GDM1 (cell line): Measurements from ENCODE around the gene C2CD4D.

Source experiments
- DNase-seq: peaks from one replicate; lab custom pipeline; 2025; lab: John Stamatoyannopoulos, UW

C2CD4D gene

DNA sequence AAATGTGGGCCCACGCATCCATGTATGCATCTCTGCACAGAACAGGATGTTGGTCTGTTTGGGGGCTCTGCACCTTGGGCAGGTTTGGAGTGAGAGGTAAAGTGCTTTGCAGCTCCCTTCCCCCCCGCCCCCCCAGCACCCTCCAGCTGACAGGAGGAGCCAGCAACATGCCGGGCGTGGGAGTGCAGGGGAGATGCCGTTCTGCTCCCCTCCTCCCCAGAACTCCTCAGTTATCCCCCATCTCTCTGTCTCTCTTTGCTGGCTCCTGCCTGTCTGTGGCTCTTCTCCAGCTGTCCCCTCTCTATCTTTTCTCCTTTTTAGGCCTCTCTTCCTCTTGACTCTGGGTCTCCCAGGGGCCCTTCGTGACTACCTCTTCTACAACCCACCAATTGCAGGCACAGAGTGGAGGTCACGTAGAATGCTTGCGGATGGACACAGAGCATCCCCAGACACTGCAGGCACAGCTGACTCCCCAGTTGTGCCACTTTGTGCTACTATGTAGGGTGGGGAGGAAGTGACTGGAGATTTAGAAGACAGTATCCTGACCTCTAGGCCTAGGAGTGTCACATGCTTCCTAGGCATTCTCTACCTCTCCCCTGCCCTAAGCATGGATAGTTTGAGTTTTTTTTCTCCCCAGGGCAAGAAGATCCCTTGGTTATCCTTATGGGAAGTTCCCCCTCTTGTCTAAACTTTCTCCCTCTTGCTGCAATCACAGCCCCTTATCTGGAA, 6.3 kb downstream of the C2CD4D start:
- DNase-seq, result no peak

DNA sequence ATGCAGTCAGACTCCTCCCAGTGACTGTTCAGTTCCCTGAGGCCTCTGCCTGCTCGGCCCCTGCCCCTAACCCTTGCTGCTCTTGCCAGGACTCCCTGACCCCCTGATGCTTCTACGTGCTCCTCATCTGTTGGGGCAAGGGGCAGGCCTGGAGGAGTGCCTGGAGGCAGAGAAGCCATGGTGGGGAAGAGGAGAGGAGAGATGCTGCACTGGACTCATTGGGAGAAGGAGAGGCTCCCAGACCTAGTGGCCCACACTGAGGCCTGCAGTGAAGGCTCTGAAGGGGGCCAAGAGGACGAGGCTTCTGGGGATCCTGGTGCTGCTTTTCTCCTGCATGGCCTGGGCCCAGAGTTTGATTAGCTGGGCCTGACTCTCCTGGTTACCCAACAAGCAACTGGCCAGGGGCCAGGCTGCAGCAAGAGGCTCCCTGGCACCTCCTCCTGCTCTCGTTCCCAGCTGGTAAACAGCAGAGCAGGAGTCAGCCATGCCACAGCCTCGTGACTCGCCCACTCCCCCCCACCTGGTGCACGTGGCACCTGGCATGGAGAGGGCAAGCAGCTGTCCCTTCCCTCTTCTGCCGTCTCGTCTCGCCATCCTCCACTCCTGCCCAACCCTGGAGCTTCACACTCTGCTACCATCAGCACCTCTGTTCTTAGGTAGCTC, 7.2 kb downstream of the C2CD4D start:
- no peak for DNase-seq

DNA sequence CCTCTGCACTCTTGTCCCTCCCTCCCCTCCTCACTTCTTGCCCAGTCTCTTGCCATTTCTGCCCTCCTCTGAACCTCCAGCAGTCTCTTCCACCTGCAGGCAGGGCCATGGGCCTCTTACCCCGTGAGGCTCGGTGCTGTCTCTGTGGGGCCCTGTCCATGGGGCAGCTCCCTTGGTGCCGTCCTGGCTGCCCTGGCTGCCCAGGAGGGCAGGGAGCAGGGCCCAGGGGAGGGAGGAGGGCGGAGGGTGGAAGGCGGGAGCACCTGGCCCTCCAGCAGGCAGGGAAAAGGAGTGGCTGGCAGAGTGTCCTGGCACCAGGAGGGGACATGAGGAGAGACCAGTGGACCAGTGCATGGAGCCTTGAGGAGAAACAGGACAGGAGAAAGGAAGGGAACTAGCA, 8.0 kb downstream of the C2CD4D start, which contains the start of gene RORC:
Gene RORC, minus strand, starts transcription at position 198 of the 400 bp plus-strand sequence. Its CDS starts 38 bp downstream, at position 160.
- DNase-seq, result no peak

DNA sequence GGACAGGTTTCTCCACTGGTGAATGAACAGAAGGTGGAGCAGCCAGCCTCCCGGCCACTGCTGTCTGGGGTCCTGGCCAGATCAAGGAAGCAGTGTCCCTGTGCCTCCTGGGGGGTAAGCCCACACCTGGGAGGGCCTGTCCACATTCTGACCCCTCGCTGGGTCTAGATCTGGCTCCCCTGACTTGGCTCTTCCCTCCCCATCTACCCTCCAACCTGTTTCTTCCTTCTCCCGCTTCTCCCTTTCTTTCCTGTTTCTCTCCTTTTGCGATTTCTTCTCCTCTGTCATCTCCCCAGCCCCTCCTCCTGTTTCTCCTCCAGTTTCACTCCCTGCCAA, 8.4 kb downstream of the C2CD4D start:
- DNase-seq, result no peak

DNA sequence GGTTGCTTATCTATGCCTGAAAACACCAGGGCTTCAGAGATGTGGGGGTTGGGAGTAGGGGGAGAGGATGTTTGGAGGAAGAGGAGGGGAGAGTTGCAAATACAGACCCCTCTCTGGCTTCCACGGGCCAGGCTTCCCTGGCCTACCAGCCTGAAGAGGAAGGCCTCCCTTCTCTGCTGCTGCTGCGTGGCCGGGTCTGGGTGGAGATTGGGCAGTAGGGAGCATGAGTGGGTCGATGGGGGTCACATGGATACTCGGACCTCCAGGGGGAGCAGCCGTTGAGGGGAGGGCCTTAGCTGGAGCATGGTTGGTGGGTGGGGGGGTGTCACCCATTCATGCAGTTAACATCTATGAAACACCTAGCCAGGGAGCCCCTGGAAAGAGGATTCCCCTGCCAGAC, 9.6 kb downstream of the C2CD4D start:
- no peak for DNase-seq

DNA sequence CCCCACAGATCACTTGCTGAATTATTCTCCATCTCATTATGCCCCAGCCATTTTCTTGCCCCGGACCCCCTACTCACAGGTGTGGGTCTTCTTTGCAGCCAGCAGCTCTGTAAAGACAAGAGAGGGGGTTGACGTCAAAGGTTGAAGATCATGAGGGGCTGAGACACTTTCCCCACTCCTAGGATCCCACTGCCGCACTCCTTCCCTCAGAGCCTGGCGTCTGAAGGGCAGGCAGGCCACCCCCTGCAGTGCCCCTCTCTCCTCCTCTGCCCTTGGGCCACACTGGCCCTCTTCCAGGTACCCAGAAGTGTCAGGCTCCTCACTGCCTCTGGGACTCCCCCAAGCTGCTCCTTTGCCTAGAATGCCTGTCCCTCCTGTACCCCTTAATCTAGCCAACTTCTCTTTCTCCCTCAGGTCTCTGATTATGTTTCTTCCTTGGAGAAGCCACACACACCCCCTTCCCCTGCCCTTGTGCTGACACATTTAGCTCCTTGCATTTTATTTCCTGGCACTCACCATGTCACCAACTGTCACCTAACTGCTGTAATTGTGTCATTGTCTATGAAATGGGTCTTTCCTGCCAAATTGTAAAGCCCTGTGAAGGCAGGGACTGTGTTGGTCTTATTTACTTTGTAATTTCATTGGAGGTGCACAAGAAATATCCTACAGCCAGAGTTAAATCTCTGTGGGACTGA, 10.1 kb downstream of the C2CD4D start:
- peak; percentile 44 for DNase-seq

DNA sequence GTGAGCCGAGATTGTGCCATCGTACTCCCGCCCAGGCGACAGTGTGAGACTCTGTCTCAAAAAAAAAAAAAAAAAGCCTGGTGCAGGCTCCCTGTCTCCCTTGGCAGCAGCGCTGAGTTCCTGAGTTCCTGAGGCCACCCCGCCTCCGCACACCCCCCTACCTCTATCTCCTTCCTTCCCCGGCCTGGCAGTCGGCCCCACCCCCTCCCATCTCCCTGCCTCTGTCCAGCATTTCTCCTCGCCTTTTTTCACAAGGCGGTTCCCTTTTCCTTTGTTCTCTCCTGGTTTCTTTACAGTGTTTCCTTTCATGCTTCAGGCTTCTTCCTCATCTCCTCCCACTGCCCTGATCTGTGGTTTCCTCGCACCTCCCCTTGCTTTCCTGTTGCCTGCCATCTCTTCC, 10.7 kb downstream of the C2CD4D start:
- DNase-seq, result peak; percentile 80

DNA sequence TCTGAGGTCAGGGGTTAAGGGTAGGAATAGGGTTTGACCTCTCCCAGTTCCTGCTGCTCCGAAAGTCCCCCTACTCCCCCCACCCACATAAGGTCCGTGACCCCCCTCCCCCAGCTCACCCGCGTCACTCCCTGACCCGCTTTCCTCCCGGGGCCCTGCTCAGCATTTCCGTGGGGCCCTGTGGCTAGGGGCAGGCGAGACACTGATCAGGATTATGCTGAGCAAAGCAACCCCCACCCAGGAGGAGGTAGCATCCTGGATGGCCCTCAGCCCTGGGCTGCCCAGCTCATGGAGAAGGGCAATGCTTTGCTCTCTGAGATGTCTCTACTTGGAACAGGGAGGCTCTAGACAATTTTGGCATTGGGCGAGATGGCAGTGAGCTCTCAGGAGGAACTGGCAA, 11.8 kb downstream of the C2CD4D start:
- no peak for DNase-seq

DNA sequence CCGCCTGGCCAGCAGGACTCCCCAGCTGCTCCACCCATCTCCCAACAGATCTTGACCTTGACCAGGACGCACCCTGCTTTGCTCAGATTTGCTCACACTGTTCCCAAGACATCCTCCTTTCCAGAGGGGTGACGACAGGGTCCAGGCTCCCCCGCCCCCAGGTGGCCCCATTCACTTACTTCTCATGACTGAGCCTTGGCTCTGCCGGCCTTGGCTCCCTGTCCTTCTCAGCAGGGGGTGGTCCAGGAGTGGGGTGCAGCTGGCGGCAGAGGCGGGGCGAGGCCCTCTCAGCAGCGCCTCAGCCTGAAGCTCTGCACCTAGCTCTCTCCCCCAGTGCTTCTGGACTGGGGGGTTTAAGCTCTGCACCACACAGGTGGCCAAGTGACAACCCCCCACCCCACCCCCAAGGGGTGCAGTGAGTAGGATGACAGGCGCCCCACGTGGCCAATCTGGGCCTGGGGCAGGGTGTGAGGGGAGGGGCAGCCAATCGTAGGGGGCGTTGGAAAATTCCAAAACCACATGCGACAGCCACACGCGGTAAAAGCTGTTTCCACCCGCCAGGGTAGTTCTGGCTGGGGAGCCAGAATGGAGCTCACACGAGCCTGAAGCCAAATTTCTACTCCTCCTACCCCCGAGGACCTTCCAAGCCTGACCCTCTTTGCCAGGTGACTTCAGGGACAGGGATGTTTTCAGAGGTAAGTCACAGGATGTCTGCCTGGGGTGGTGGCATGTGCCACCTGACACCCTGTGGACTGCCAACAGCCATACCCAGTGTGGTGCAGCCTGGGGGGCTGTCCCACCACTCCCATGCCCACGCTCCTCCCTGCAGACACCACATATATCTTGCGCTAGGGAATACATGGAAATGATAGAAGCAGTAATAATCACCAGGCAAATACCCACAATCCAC, 13.6 kb downstream of the C2CD4D start:
- DNase-seq, result no peak

DNA sequence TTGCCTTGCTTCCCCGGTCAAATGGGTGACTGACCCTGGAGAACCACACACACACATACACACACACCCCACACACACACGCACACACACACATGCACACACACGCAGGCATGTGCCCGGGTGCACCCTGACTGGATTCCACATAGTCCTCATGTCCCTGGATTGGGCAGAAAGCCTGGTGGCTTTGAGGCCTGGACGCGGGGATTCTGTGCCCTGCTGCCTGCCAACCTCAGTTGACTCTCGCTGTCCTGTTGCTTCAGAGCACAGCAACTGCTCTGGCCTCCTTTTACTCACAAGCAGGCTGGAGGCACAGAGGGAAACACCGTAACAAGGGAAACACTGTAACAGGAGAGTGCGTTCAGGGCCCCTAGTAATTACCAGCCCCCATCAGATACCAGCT, 14.4 kb downstream of the C2CD4D start:
- DNase-seq, result no peak

DNA sequence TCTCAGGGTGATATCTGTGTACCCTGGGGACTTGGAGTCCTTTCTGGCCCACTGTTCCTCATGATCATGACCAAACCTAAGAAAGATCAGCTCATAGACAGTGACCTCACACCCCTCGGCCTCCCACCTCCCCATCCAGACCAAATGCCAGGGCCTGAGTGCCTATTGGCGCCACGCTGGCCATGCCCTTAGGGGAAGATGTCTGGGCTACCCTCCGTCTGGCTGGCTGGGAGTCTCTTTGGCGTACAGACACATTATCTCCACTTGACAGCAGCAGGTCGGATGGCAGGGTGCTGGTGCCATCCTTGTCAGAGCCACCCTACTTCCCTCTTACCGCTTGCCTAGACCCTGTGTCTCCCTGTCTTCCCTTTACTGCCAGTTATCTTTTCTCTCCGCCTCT, 16.4 kb downstream of the C2CD4D start:
- DNase-seq, result no peak

DNA sequence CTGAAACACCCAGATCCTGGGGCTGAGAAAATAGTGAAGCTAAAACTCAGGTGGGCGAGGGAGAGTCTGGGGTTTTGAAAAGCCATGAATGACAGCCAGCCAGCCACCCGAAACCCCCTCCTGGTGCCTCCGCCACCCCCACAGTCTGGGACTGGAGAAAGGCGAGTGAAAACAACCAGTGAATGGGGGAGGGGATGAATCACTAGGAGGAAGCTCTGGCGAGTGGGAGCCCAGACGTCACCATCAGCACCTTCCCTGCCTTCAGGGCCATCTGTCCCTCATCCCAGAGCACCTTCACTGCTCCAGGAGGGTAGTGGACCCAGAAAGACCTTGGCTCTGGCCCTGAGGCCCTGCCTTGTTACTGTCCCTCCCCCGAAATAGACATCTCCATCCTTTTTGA, 17.2 kb downstream of the C2CD4D start:
- DNase-seq, result peak; percentile 24

DNA sequence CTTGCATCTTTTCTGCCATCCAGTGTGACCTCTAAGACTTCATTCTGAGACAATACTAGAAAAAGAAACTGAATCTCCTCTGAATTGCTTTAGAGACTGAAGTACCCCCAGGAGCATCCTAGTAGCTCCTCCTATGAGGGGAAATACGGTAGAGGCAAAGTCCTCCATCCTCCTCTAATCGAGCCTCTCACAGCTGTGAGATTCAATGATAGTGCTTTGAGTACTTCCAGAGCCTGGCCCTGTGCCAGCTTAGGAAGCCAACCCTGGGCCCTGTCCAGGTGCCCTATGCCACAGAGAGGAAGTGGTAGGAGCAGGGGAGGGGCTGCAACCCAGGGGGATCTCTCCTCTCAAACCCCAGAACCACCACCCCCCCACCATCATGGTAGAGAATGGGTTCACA, 18.7 kb downstream of the C2CD4D start:
- DNase-seq, result peak; percentile 23

DNA sequence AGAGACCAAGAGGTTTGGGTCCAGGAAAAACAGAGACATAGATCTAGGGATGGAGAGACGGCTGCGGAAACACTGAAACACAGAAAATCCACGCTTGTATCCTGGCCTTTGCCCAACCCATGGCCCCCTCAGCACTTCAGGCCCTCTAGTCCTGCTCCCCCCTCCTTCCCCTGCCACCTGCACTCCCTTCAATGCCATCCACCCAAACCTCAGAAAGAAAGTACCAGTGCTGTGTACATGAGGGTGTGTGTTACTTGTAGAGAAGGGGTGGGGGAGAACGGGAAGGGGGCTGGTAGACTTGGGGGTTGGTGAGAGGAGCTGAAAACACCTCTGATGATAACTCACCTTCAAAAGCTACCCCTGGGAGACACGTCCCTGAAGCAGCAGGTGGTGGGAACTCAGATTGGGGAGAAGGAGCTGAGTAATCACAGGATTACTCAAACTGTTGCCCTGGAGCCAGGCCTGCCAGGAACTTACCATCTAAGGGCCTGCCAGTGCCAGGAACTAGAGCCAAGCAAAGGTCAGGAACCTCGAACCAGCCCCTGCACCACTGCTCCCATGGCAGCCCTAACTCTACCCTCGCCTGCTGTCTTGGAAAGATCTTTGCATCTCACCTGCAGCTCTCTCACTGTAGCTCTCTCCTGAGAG, 19.5 kb downstream of the C2CD4D start:
- no peak for DNase-seq

DNA sequence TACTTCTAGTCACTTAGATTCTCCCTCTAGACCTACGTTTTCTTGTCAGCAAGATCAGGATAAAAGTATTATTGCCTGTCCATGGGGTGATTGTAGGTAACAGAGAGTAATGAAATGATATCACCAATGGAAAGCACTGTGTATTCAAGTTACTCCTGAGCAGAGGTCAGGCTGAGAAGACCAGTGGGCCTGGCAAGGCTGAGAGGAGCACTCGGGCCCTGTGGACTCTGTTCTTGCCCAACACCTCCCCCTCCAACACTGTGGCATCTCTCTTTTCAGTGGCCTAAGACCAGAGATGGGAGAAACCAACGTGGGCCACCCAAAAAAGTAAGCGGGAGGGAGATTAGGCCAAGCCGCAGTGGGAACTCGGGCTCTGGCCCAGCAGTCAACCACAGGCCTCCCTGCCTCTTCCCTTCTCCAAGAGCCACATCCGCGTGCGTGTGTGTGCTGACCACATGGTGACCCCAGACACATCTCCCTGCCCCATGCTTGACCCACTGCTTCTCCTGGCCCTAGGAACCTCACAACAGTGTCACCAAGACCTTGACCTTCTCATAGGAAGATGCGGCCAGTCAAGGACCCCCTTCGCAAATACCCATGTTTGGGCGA, 20.3 kb downstream of the C2CD4D start:
- DNase-seq, result no peak

DNA sequence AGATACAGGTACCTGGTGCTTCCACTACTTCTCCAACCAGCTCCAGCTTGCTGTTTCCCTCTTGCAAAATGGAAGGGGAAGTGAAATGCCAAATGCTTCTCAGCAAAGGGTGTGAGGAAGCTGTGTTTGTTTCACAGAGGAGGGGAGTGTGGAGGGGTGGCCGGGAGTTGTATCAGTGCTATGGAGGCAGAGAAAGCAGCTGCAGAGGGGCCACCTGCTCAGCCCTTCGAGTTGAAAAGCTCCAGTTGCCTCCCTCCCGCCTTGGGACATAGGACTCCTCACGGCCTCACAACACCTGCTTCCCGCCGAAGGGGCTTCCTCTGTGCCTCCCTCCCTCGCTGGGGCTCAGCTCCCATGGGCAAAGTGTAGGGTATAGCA, 22.3 kb downstream of the C2CD4D start:
- no peak for DNase-seq

DNA sequence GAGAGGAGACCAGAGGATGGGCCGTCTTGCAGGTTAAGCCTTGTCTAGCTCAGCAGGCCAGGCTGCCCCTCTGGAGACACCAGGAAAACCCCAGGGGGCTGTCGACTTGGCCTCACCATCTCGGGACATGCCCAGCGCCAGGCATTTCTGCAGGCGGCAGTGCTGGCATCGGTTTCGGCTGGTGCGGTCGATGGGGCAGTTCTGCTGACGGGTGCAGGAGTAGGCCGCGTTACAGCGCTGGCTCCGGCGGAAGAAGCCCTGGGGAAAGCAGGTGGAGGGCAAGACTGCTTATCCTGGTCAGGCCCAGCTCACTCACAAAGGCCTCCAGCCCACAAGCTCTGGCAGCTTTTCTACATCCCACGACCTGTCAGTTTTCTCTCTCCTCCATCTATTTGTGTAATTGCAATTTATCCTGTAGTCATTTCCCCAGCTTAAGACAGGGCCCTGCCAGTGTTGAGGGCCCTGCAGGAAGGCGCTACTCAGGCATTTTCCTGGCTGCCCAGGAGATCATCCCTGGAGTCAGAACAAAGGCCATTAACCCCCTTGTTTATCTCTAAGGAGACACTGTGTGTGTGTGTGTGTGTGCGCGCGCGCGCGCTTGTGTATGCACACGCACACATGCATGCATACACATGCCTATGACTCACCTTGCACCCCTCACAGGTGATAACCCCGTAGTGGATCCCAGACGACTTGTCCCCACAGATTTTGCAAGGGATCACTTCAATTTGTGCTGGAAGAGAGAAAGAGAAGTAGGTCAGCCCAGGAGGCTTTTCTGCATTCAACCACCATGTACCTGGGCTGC, 22.9 kb downstream of the C2CD4D start:
- DNase-seq, result no peak

DNA sequence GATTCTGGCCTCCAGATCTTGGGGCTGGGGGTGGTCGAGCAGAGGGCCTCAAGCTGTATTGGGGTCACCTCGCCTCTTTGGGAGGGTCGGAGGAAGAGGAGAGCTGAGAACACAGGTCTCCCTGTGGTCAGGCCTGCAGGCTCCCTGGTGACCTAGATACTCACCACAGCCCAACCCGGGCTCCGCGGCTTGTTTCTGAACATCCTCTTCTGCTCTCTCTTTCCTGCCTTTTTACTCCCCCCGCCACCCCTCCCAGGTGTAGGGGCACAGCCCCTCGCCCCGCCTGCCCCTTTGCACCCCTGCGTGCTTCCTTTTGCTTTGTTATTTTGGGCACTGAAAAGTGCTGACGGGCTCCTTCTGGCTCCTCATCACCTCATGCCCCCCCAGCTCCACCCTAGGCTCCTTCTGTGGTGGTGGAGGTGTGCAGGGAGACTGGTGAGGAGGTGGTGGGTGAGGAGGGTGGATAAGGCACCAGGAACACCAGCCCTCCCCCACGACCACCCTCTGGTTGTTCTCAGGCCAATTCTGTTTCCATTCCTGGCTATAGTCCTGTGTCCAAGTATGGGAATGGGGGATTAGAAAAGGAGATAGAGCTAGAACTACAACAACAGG, 23.8 kb downstream of the C2CD4D start:
- DNase-seq, result no peak

DNA sequence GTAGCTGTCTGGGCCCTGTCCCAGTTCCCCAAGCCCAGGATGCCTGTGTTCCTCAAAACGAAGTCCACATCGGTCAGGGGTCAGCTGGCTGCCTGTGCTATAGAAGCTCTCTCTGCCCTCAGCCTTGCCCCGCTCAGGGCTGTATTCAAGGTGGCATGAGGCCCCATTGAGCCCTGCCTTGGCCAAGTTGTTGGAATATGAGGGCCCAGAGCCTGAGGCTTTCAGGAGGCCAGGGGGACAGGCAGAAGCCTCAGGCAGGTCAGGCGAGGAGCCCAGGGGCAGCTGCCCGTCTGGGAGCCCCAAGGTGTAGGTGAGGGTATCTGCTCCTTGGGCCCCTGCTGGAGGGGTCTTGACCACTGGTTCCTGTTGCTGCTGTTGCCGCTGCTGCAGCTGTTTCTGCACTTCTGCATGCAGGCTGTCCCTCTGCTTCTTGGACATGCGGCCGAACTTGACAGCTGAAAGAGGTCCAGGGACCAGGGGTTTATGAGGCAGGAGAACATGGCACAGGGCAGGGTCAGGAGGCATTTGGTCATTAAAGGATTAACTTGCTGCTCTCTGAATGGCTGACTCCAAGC, 24.6 kb downstream of the C2CD4D start:
- DNase-seq, result no peak

DNA sequence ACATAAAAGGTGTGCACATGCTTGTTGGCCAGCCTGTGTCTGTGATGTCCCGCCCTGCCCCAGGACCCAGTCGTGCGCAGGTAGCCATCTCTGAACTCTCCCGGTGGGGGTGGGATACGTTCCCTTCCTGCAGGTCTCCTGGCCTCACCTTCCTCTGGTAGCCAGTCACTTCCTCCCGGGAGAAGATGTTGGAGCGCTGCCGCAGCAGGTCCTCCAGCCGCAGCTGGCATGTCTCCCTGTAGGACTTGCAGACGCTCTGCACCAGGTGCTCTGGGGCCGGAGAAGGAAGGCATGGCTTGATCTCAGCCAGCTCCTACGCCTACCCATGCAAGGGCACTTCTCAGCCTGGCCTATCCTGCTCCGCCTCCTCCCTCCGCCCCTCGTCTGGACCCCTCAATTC, 25.2 kb downstream of the C2CD4D start:
- no peak for DNase-seq
